ENCODE results near the gene TRIM71.
"Not testable (repeated sequence)": the region's sequence is repeated elsewhere in the genome, so short reads cannot be mapped to it uniquely, and the experiment has no call there.

The TRIM71 gene

DNA sequence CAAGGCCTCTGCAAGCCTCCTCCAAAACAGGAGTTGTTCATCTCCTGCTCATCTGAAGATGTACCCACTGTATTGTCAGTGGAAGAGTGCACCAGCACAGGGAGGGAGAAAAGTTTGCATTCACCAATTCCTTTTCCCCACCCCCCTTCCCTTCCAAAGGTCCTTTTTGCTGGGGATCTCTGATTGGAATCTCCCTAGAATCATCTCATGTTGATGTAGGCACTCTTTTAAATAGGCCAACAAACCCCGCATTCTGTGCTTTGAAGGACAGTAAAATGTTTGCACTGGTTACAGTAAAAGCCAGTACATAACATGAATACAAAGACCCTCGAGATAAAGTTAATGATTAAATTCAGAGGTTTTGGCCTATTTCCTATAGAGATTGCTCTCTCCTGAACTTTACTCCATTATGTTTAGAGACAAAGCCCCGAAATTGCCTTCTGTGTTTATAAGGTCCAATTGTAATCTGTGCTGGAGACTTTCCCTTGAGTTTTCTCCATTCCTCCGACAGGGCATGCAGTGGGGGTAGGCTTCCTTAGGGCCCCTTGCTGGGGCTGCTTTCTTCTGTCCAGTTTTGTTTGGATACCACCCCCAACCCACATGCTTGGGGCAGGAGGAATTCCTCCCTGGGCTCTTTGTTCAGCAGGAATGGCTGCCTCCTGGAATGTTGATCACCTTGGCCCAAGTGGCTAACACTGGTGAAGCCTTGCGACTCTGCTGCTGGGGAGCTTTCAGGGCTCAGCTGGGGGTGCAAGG lies 22.5 kb downstream of the TRIM71 start:
- no peaks in the 10 kb centered on the region for H3K27me3 ChIP-seq (ENCODE audit: control insufficient read depth, insufficient read depth, low read length)
- H3K4me3 ChIP-seq (ENCODE audit: low read length): no peak overlapping the region
- no peaks in the 10 kb centered on the region for H3K4me1 ChIP-seq (ENCODE audit: control insufficient read depth, insufficient read depth, low read length)
- H3K9ac ChIP-seq (ENCODE audit: low read length): no peak overlapping the region
- no peaks in the 10 kb centered on the region for H3K36me3 ChIP-seq (ENCODE audit: control insufficient read depth, insufficient read depth, low read length)
- H3K27ac ChIP-seq (ENCODE audit: low read depth, low read length): no peak overlapping the region

DNA sequence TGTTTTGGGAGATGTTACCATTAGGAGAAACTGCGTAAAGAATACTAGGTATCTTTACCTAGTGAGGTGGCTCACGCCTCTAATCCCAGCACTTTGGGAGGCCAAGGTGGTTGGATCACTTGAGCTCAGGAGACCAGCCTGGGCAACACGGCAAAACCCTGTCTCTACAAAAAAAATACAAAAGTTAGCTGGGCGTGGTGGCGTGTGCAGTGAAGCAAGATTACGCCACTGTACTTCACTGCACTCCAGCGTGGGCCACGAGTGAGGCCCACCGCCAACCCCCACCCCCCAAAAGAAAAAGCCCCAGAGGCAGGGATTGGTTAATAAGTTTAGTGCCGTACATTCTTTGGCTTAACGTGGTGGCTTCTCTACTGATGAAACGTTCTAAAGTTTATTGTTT lies 23.5 kb downstream of the TRIM71 start:
- Histone ChIP-seq H3K36me3 (ENCODE audit: control insufficient read depth, insufficient read depth, low read length) (no peaks in the 10 kb centered on the region), H3K4me1 (ENCODE audit: control insufficient read depth, insufficient read depth, low read length) (no peaks in the 10 kb centered on the region), H3K27me3 (ENCODE audit: control insufficient read depth, insufficient read depth, low read length) (no peaks in the 10 kb centered on the region), H3K9ac (ENCODE audit: low read length) (no peak overlapping the region), H3K27ac (ENCODE audit: low read depth, low read length) (no peak overlapping the region), H3K4me3 (ENCODE audit: low read length) (no peak overlapping the region)

DNA sequence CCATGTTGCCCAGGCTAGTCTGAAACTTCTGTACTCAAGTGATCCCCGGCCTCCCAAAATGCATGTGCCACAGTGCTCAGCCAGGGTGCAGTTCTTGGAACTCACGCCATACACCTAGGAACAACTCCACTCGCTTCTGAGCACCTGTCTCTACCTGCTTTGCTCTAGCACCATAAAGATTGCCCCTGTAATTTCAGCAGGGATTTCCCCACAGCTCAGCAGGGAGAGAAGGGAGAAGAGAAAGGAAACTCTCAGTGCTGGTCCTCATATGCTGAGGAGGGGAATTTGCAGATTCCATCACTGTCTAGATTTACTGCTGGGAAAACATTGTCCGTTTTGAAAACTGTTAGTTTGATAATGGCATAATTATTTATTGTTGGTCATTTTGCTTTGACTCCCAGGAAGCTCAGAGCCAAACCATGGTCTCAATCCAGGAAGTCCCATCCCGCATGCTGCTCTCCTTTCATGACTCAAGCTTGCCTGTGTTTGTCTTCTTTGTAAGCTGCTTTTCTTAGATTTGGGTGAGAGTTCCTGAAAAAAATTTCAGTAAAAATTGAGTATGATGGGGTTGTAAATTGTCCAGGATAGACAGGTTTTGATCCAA lies 24.2 kb downstream of the TRIM71 start:
- H3K27ac ChIP-seq (ENCODE audit: low read depth, low read length): no peak overlapping the region
- no peaks in the 10 kb centered on the region for H3K27me3 ChIP-seq (ENCODE audit: control insufficient read depth, insufficient read depth, low read length)
- H3K4me3 ChIP-seq (ENCODE audit: low read length): no peak overlapping the region
- no peak overlapping the region for H3K9ac ChIP-seq (ENCODE audit: low read length)
- no peaks in the 10 kb centered on the region for H3K4me1 ChIP-seq (ENCODE audit: control insufficient read depth, insufficient read depth, low read length)
- H3K36me3 ChIP-seq (ENCODE audit: control insufficient read depth, insufficient read depth, low read length): no peaks in the 10 kb centered on the region

DNA sequence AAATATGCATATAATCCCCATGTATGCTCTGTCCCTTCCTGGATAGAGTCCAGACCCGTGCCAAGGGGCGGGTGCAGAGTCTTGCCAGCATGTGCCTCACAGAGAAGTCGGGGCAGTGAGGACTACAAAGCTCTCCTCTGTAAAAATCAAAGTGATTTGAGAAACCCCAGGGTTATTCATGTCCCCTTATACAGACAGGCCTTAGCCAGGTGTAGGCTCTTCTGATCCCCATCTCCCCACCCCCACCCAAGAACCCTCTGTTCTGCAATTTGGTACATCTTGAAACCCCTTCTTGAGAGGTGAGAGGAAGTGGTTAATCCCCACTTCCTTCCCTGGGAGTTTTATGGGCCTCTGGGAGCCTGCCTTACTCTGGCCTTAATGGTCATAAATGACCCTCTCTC lies 24.7 kb downstream of the TRIM71 start:
- H3K36me3 ChIP-seq (ENCODE audit: control insufficient read depth, insufficient read depth, low read length): no peaks in the 10 kb centered on the region
- H3K4me3 ChIP-seq (ENCODE audit: low read length): no peak overlapping the region
- H3K4me1 ChIP-seq (ENCODE audit: control insufficient read depth, insufficient read depth, low read length): no peaks in the 10 kb centered on the region
- H3K27ac ChIP-seq (ENCODE audit: low read depth, low read length): no peak overlapping the region
- no peaks in the 10 kb centered on the region for H3K27me3 ChIP-seq (ENCODE audit: control insufficient read depth, insufficient read depth, low read length)
- no peak overlapping the region for H3K9ac ChIP-seq (ENCODE audit: low read length)

DNA sequence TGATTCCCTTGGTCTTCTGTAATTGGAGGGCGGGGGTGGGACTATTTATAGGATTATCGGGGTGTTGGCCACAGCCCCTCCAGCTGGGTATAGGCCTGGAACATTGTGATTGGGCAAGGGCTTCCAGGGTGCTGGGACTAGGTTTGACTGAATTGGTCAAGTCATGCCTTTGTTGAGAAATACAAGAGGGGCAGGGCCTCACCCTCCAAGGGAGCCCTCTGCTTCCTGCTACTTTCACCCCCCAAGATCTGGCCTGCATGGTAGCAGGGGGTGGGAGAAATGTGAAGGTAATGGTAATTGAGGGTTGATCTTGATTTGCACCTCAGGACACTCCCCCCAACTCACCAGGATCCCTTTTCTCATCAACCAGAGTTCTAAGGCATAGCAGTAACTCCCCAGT lies 25.2 kb downstream of the TRIM71 start:
- Histone ChIP-seq H3K4me1 (ENCODE audit: control insufficient read depth, insufficient read depth, low read length) (no peaks in the 10 kb centered on the region), H3K36me3 (ENCODE audit: control insufficient read depth, insufficient read depth, low read length) (no peaks in the 10 kb centered on the region), H3K27ac (ENCODE audit: low read depth, low read length) (no peak overlapping the region), H3K4me3 (ENCODE audit: low read length) (no peak overlapping the region), H3K9ac (ENCODE audit: low read length) (no peak overlapping the region), H3K27me3 (ENCODE audit: control insufficient read depth, insufficient read depth, low read length) (no peaks in the 10 kb centered on the region)

DNA sequence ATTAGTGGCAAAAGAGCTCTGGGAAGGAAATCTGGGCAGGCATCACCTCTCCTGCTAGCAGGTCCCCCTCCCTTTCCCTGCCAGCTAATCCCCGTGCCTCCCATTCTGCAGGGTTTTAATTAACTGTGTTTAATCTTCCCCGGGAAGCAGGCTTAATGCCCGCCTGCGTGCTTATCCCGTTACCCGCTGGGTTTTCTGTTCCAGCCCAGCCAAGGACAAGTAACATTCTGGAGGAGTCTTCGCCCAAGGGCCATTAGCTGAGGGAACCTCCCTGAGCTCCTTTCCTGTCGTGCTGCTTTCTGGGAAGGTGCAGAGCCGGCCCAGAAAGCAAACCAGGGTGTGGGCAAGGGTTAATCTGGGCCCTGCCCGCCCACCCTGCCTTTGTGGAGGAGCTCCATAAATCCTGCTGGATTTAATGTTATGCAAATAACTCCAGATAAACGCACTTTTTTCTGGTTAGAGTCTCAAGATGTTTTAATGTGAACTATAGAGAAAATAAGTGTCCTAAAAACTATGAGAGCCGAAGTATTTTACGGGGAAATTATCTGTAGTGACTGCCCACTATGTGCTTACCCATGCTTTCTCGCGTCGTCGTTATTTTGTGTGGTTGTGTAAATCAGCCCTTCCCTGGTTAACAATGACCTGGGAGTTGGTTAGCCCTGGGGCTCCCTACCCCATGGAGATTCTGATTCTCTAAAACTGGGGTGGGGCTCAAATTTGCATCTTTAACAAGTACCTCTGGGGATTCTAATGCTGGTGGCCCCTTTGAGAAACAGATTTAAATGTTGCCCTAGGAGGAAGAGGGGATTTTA lies 25.9 kb downstream of the TRIM71 start:
- no peaks in the 10 kb centered on the region for H3K4me1 ChIP-seq (ENCODE audit: control insufficient read depth, insufficient read depth, low read length)
- H3K27ac ChIP-seq (ENCODE audit: low read depth, low read length): no peak overlapping the region
- no peak overlapping the region for H3K4me3 ChIP-seq (ENCODE audit: low read length)
- H3K9ac ChIP-seq (ENCODE audit: low read length): no peak overlapping the region
- no peaks in the 10 kb centered on the region for H3K27me3 ChIP-seq (ENCODE audit: control insufficient read depth, insufficient read depth, low read length)
- H3K36me3 ChIP-seq (ENCODE audit: control insufficient read depth, insufficient read depth, low read length): no peaks in the 10 kb centered on the region

DNA sequence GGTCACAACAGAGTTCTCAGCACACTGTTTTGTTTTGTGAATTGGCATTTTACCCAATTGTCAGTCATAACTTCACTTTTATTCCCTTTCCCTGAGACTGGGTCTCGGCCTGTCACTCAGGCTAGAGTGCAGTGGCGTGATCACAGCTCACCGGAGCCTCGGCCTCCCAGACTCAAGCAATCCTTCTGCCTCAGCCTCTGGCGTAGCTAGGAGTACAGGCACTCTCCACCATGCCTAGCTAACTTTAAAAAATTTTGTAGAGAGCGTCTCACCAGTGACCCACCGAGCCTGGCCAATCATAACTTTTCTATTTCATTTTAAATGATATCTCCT lies 26.5 kb downstream of the TRIM71 start:
- H3K36me3 ChIP-seq (ENCODE audit: control insufficient read depth, insufficient read depth, low read length): no peaks in the 10 kb centered on the region
- no peak overlapping the region for H3K4me3 ChIP-seq (ENCODE audit: low read length)
- no peak overlapping the region for H3K9ac ChIP-seq (ENCODE audit: low read length)
- H3K4me1 ChIP-seq (ENCODE audit: control insufficient read depth, insufficient read depth, low read length): no peaks in the 10 kb centered on the region
- no peaks in the 10 kb centered on the region for H3K27me3 ChIP-seq (ENCODE audit: control insufficient read depth, insufficient read depth, low read length)
- H3K27ac ChIP-seq (ENCODE audit: low read depth, low read length): no peak overlapping the region

DNA sequence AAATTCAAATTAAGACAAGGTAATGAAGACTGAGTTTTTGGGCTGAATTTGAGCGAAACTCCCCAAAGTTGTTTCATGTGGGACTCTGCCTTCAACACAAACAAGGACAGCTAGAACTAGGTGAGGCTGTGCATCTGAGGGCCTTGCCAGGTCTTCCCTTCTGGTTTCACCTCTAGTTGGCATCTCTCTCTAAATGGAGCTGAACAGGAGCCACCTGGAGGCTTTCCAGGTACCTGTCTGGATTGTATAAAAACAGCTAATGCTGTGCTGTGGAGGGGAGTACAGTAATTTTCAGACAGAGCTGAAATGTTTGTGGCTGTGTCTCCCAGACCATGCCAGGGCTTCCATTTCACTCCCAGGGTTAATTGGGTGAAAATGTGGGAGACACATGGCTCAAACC lies 27.1 kb downstream of the TRIM71 start:
- Histone ChIP-seq H3K27me3 (ENCODE audit: control insufficient read depth, insufficient read depth, low read length) (no peaks in the 10 kb centered on the region), H3K9ac (ENCODE audit: low read length) (no peak overlapping the region), H3K4me3 (ENCODE audit: low read length) (no peak overlapping the region), H3K36me3 (ENCODE audit: control insufficient read depth, insufficient read depth, low read length) (no peaks in the 10 kb centered on the region), H3K27ac (ENCODE audit: low read depth, low read length) (no peak overlapping the region), H3K4me1 (ENCODE audit: control insufficient read depth, insufficient read depth, low read length) (no peaks in the 10 kb centered on the region)

DNA sequence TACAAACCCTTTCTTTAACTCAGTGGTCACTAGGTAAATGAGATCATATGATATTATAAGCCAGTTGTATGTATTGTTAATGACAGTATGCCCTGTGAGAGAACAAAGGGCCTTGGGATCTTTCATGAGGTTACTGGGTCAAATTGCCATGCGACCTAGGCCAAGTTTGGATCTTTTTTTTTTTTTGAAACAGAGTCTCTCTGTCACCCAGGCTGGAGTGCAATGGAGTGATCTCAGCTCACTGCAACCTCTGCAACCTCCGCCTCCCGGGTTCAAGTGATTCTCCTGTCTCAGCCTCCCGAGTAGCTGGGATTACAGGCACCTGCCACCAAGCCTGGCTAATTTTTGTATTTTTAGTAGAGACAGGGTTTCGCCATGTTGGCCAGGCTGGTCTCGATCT lies 27.7 kb downstream of the TRIM71 start:
- not testable (repeated sequence) for H3K27me3 ChIP-seq (ENCODE audit: control insufficient read depth, insufficient read depth, low read length); H3K9ac ChIP-seq (ENCODE audit: low read length); H3K36me3 ChIP-seq (ENCODE audit: control insufficient read depth, insufficient read depth, low read length); H3K27ac ChIP-seq (ENCODE audit: low read depth, low read length); H3K4me1 ChIP-seq (ENCODE audit: control insufficient read depth, insufficient read depth, low read length); H3K4me3 ChIP-seq (ENCODE audit: low read length)

DNA sequence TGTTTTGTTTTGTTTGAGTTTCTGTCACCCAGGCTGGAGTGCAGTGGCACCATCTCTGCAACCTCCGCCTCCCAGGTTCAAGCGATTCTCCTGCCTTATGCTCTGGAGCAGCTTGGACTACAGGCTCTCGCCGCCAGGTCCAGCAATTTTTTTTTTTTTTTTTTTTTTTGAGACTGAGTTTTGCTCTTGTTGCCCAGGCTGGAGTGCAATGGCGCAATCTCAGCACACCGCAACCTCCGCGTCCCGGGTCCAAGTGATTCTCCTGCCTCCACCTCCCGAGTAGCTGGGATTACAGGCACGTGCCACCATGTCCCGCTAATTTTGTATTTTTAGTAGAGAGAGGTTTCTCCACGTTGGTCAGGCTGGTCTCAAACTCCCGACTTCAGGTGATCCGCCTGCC lies 29.2 kb downstream of the TRIM71 start:
- H3K9ac ChIP-seq (ENCODE audit: low read length); H3K27me3 ChIP-seq (ENCODE audit: control insufficient read depth, insufficient read depth, low read length); H3K36me3 ChIP-seq (ENCODE audit: control insufficient read depth, insufficient read depth, low read length); H3K4me3 ChIP-seq (ENCODE audit: low read length); H3K27ac ChIP-seq (ENCODE audit: low read depth, low read length); H3K4me1 ChIP-seq (ENCODE audit: control insufficient read depth, insufficient read depth, low read length): not testable (repeated sequence)

DNA sequence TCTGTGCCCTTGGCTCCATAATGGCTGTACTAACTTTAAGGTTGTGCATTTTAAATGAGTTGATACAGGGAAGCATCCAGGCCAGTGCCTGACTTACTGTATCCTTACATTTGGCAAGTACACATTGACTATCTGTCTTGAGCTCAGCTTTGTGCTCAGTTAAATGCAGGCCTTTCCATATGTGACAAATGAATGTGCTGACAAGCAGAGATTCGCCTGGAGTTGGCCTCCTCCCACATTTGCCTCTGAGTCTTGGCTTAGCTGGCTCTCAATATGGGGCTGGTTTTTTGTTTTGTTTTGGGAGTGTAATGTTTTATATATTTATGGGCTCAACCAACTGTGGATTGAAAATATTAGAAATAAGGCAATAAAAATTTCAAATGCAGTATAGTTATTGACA lies 29.7 kb downstream of the TRIM71 start:
- Histone ChIP-seq H3K9ac (ENCODE audit: low read length) (no peak overlapping the region), H3K4me1 (ENCODE audit: control insufficient read depth, insufficient read depth, low read length) (no peaks in the 10 kb centered on the region), H3K36me3 (ENCODE audit: control insufficient read depth, insufficient read depth, low read length) (no peaks in the 10 kb centered on the region)

DNA sequence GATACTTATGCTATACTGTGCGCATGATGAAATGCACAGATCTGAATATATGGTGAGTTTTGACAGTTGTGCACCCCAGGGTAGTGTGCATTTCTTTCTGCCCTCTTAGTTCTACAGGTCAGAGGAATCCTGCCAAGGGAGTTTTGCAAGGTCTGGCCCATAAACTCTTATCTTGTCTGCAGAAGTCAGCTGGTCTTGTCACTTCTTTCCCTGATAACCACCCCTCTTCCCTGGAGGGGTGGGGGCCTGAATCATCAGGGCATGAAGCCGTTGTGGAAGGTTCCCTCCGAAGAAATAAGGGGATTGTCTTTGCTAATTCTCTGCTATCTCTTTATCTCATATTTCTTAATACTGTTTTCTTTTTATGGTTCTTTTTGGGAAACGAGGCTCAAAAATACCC lies 30.4 kb downstream of the TRIM71 start:
- Histone ChIP-seq H3K4me3 (ENCODE audit: low read length) (no peak overlapping the region), H3K27ac (ENCODE audit: low read depth, low read length) (no peak overlapping the region)

More for the DNA sequence above, 29.7 kb downstream of the TRIM71 start:
- H3K27ac ChIP-seq (ENCODE audit: low read depth, low read length): no peak overlapping the region
- no peaks in the 10 kb centered on the region for H3K27me3 ChIP-seq (ENCODE audit: control insufficient read depth, insufficient read depth, low read length)
- no peak overlapping the region for H3K4me3 ChIP-seq (ENCODE audit: low read length)

More for the DNA sequence above, 30.4 kb downstream of the TRIM71 start:
- Histone ChIP-seq H3K27me3 (ENCODE audit: control insufficient read depth, insufficient read depth, low read length) (no peaks in the 10 kb centered on the region), H3K36me3 (ENCODE audit: control insufficient read depth, insufficient read depth, low read length) (no peaks in the 10 kb centered on the region), H3K9ac (ENCODE audit: low read length) (no peak overlapping the region), H3K4me1 (ENCODE audit: control insufficient read depth, insufficient read depth, low read length) (no peaks in the 10 kb centered on the region)
